HG03280 (cell line): ENCODE results near the gene SORCS2.

ENCODE experiments used
- ATAC-seq: cut with Tn5 transposase; IDR thresholded peaks from one replicate; pipeline ENCODE4 v1.9.1; 2021; ENCODE audit warnings: mild to moderate bottlenecking, moderate library complexity; ENCODE audit not compliant: unreplicated experiment

SORCS2 gene

GRCh38 chr4:7192252-7193029 lies at the start of gene SORCS2:
Gene SORCS2 (plus strand): TSS chr4:7192538.
- ATAC-seq, result no peak

GRCh38 chr4:7144374-7145290 lies 47.7 kb upstream of the SORCS2 start:
- ATAC-seq, result no peak

GRCh38 chr4:7145291-7145934 lies 46.9 kb upstream of the SORCS2 start:
- no peak for ATAC-seq

GRCh38 chr4:7146059-7146785 lies 46.1 kb upstream of the SORCS2 start:
- ATAC-seq, result no peak

GRCh38 chr4:7146786-7147115 lies 45.6 kb upstream of the SORCS2 start:
- no peak for ATAC-seq

- no peak for ATAC-seq
Measured at GRCh38 chr4:7147261-7147660, 45.1 kb upstream of the SORCS2 start.

- ATAC-seq, result no peak
Measured at GRCh38 chr4:7147661-7148310, 44.6 kb upstream of the SORCS2 start.

- no peak for ATAC-seq
Measured at GRCh38 chr4:7148337-7148736, 44.0 kb upstream of the SORCS2 start.

GRCh38 chr4:7150036-7150635 lies 42.2 kb upstream of the SORCS2 start:
- ATAC-seq, result no peak

GRCh38 chr4:7151668-7152227 lies 40.6 kb upstream of the SORCS2 start:
- ATAC-seq, result no peak

GRCh38 chr4:7153711-7154110 lies 38.6 kb upstream of the SORCS2 start:
- ATAC-seq, result no peak

GRCh38 chr4:7154351-7154981 lies 37.9 kb upstream of the SORCS2 start:
- no peak for ATAC-seq

GRCh38 chr4:7155590-7156071 lies 36.7 kb upstream of the SORCS2 start:
- no peak for ATAC-seq

- no peak for ATAC-seq
Measured at GRCh38 chr4:7156328-7156727, 36.0 kb upstream of the SORCS2 start.

GRCh38 chr4:7156761-7157488 lies 35.4 kb upstream of the SORCS2 start:
- ATAC-seq, result no peak

GRCh38 chr4:7157666-7158065 lies 34.7 kb upstream of the SORCS2 start:
- no peak for ATAC-seq

GRCh38 chr4:7158081-7158750 lies 34.1 kb upstream of the SORCS2 start:
- ATAC-seq, result no peak

GRCh38 chr4:7158991-7159390 lies 33.3 kb upstream of the SORCS2 start:
- no peak for ATAC-seq
